GM18502 (cell line): Measurements from ENCODE around the gene ING4.

Experiments
- ATAC-seq: cut with Tn5 transposase; IDR thresholded peaks from one replicate; pipeline ENCODE4 v1.9.1; 2021; ENCODE audit warnings: mild to moderate bottlenecking; ENCODE audit not compliant: unreplicated experiment, poor library complexity

Gene ING4

GRCh38 chr12:6640497-6640896 lies 22.4 kb downstream of the ING4 start:
- no peak for ATAC-seq

DNA sequence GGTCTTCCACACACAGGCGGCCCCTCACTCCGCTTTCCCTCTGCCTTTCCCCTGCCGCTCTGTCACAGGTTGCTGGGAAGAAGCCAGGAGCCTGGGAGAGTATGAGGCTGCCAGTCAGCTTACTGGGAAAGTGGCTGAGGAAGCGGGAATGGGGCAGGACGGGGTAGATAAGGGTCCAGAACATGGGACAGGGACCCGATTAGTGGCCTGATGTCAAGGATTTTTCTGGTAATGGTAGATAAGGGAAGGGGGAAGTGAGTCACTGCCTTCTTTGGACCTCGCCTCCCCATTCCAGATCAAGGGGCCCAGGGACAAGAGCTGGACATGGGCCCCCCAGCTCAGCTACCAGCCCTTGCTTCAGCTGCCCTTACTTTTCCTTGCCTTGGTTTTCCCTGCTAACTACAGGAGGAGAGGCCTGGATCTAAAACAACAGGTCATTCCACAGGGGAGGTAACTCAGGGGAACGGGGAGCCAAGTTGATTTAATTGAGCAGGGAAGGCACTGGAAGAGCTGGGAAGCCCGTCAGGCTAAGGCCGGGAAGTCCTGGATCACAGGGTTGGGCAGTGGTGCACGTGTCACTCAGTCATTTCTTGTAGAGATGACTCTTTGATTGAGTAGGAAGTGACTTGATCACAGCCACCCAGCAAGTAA lies 23.6 kb downstream of the ING4 start:
- no peak for ATAC-seq

- no peak for ATAC-seq
Observed at GRCh38 chr12:6638305-6638704, 24.6 kb downstream of the ING4 start.

- peak; percentile 41 for ATAC-seq
Observed at GRCh38 chr12:6635856-6636531, 26.9 kb downstream of the ING4 start, which contains the start of gene LPAR5. TSS of gene LPAR5 (minus strand) at chr12:6635959. CDS start at chr12:6621248, 14,711 bp downstream.

DNA sequence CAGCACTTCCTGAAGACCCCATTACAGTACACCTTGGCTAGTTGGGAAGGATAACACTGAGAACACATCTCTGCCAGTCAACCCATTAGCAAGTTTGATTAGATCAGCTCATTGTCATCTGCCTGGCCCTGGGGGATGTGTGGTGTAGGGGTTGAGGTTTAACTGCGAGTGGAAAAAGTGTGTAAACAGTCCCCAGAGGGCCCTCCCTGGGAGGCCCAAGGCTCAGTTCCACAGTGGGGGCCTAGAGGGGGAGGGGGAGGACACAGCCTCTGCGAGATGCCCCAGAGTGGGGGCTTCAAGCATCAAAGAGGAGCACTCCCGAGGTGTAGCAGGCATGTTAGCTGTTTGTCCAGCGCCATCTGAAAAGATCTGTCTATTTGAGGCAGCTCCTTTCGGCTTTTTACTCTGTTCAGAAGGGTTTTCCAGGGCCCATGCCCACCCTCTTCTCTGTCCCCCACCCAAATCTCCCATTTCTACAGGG lies 27.5 kb downstream of the ING4 start:
- ATAC-seq, result peak; percentile 35

GRCh38 chr12:6632026-6632983 lies 30.6 kb downstream of the ING4 start:
- ATAC-seq, result peak; percentile 56

DNA sequence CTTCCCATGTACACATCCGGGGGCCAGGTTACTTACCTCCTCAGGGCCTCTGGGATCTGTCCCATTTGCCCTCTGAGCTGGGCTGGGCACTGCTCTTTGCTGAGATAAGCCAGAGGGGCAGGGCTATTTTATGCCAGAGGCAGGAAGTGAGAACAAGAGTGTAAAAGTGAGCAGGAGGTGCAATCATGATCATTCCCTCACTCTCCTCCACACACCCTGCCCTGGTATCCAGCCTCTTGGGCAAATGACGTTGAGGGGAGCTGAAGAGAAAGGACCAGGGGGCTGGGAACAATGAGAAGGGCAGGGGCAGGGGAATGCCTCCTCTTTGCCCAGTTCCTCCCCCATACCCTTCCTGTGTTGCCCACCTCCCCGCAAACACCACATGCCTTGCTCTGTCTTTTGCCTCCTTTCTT lies 31.4 kb downstream of the ING4 start:
- ATAC-seq, result no peak

DNA sequence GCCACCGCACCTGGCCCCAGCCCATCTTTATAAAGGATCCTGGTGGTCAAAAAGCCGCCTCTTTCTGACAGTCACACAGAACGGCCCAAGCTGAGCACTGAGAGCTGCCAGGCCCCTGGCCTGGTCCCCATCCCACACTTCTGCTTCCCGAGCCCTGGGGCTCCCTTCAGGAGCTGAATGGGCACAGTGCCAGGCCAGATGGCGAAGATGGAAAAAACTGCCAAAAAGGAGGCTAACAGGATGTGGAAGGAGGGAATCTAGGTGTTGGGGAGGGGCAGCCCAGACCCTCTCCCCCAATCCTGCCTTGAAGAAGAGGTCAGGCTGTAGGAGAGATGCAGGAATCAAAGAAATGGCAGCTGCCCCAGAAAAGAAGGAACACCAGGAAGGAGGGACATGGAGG lies 32.2 kb downstream of the ING4 start:
- ATAC-seq, result no peak

DNA sequence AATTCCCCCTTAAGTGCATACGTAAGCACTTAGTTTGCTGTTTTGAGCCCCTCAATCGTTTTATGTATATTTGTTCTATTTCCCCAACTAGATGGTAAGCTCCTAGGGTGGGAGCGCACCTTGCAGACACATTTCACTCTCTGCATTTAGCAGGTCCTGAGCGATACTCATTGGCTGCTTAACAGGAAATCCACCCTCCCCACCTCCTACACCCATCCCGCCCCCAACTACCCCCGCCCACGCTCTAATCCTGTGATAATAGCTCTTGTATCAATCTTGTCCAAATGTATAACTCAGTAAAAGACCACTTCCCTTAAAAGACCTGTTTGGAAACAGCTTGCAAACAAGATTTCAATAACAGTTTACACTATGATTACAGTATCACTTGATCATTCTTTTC lies 35.3 kb downstream of the ING4 start:
- no peak for ATAC-seq

DNA sequence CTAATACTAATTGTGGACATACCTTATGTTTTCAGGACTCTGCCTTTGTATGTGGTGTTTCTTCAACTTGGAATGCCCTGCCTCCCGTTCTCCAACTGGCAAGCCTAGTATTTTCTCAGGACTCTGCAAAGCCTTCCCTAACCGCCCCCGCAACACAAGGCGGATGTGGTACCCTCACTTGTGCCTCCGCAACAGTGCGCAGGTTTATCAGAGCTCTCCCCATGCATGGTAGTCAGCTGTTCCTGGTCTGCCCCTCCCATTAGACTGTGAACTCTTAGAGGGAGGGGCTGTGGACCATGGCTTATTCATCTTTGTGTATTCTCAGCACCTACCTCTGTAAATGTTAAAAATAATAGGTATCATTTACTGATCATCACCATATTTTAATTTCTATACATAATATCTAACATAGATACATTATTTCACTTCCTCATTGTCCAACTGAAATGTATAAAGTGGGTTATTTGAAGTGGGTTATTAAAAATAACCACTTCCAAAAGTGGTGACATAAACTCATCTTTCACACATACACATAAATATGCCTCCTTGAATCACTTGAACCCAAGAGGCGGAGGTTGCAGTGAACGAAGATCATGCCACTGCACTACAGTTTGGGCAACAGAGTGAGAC lies 36.1 kb downstream of the ING4 start:
- ATAC-seq, result no peak

DNA sequence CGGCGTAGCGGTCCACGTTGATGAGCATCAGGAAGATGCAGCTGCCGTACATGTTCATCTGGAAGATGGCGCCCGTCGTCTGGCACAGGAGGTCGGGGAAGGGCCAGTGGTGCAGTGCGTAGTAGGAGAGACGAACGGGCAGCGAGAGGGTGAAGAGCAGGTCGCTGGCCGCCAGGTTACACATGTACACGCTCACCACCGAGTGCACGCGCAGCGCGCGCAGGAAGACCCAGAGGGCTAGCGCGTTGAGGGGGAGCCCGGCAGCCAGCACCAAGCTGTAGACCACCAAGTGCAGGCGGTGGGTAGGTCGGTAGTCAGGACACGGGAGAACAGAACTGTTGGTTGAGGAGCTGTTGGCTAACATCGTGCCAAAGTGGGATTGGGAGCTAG lies 42.0 kb downstream of the ING4 start:
- no peak for ATAC-seq

GRCh38 chr12:6620137-6620884 lies 42.6 kb downstream of the ING4 start:
- ATAC-seq, result no peak

- no peak for ATAC-seq
Observed at GRCh38 chr12:6618483-6619225, 44.3 kb downstream of the ING4 start.

- ATAC-seq, result no peak
Observed at GRCh38 chr12:6615802-6616201, 47.1 kb downstream of the ING4 start.

- no peak for ATAC-seq
Observed at GRCh38 chr12:6614513-6615172, 48.3 kb downstream of the ING4 start.

- ATAC-seq, result no peak
Observed at GRCh38 chr12:6613776-6614512, 49.0 kb downstream of the ING4 start.

DNA sequence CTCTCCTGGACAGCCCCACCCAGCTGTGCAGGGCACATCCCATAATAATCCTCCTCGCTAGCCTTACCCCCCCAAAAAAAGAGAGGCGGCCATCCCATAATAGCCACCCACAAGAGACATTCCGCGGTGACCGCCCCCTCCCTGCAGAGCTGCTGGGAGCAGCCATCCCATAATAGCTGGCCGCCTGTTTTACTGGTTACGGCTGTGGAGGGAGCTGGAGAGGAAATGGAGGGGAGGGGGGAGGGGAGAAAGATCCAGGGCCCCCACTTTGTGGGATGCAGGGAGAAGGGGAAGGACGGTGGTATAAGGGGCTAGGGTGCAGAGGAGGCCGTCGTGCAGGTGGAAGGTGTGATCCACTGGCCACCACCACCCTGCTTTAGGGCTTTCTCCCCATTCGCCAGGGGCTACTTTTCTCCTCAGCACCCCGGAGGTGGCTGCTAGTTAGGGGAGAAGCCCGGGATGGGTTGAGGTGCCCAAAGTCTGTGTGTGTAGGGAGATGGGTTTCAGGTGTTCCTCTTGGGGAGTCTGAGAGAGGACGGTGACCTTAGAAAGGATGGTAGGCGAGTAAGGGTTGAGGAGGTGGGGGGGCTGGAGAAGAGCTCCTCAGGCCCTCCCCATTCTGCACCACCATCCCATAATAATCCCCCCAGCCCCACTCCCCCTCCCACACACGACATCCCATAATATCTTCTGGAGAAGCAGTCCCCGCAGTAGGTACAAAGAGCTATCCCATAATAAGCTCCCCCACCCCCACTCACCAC lies 49.7 kb downstream of the ING4 start:
- ATAC-seq, result no peak
